HL-60 (cell line): Measurements from ENCODE around the gene PPP1R1B.
A peak's percentile ranks its signal among the peaks of the same experiment; 100 is the strongest.

Experiments used
- DNase-seq, 2 experiments: peaks; one replicate each; pipeline ENCODE4 v3.0.0-alpha.2; 2010 to 2020; ENCODE audit warnings: low read depth in 1 of 2, low spot score in 1 of 2
- H3K27ac ChIP-seq: fragments of 250-450 bp; sonication (Bioruptor Pico); replicated peaks from 2 replicates; pipeline ENCODE4 v1.5.1; 2020; ENCODE audit warnings: mild to moderate bottlenecking, moderate library complexity
- H3K27me3 ChIP-seq: fragments of 250-450 bp; sonication (Bioruptor Pico); 2 replicates; pipeline ENCODE4 v1.5.1; 2021; ENCODE audit warnings: mild to moderate bottlenecking, moderate library complexity; ENCODE audit not compliant: insufficient read depth, poor library complexity, severe bottlenecking
- H3K4me3 ChIP-seq: replicated peaks from 2 replicates; pipeline ENCODE4 v1.5.1; 2011; ENCODE audit warnings: mild to moderate bottlenecking, control low read depth, low read length; ENCODE audit not compliant: insufficient read depth
- GABPA ChIP-seq: IDR thresholded peaks from 2 replicates; pipeline ENCODE4 v1.6.1; 2012; ENCODE audit warnings: low read depth
- POLR2AphosphoS5 ChIP-seq: IDR thresholded peaks from 2 replicates; pipeline ENCODE4 v1.6.1; 2012; ENCODE audit warnings: low read depth
- SPI1 ChIP-seq: IDR thresholded peaks from 2 replicates; pipeline ENCODE4 v1.6.1; 2012; ENCODE audit warnings: low read depth, mild to moderate bottlenecking, borderline replicate concordance
- TF ChIP-seq, protein P1 (sequence below): IDR thresholded peaks from one replicate; pipeline ENCODE4 v1.5.1; 2011; ENCODE audit warnings: low read length, control low read depth, inconsistent platforms; ENCODE audit not compliant: insufficient read depth
- TF ChIP-seq, protein P2 (sequence below): IDR thresholded peaks from 2 replicates; pipeline ENCODE4 v1.6.1; 2012; ENCODE audit warnings: low read depth; ENCODE audit not compliant: insufficient replicate concordance

PPP1R1B gene

GRCh38 chr17:39674702-39675389 is 48.1 kb downstream of the PPP1R1B start:
- H3K27me3 ChIP-seq: peaks cover 11% of the 10 kb centered on the region
- TF ChIP-seq, protein P1, sequence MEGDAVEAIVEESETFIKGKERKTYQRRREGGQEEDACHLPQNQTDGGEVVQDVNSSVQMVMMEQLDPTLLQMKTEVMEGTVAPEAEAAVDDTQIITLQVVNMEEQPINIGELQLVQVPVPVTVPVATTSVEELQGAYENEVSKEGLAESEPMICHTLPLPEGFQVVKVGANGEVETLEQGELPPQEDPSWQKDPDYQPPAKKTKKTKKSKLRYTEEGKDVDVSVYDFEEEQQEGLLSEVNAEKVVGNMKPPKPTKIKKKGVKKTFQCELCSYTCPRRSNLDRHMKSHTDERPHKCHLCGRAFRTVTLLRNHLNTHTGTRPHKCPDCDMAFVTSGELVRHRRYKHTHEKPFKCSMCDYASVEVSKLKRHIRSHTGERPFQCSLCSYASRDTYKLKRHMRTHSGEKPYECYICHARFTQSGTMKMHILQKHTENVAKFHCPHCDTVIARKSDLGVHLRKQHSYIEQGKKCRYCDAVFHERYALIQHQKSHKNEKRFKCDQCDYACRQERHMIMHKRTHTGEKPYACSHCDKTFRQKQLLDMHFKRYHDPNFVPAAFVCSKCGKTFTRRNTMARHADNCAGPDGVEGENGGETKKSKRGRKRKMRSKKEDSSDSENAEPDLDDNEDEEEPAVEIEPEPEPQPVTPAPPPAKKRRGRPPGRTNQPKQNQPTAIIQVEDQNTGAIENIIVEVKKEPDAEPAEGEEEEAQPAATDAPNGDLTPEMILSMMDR: no peak
- TF ChIP-seq POLR2AphosphoS5 (no peak), GABPA (no peak), SPI1 (no peak)
- TF ChIP-seq, protein P2, sequence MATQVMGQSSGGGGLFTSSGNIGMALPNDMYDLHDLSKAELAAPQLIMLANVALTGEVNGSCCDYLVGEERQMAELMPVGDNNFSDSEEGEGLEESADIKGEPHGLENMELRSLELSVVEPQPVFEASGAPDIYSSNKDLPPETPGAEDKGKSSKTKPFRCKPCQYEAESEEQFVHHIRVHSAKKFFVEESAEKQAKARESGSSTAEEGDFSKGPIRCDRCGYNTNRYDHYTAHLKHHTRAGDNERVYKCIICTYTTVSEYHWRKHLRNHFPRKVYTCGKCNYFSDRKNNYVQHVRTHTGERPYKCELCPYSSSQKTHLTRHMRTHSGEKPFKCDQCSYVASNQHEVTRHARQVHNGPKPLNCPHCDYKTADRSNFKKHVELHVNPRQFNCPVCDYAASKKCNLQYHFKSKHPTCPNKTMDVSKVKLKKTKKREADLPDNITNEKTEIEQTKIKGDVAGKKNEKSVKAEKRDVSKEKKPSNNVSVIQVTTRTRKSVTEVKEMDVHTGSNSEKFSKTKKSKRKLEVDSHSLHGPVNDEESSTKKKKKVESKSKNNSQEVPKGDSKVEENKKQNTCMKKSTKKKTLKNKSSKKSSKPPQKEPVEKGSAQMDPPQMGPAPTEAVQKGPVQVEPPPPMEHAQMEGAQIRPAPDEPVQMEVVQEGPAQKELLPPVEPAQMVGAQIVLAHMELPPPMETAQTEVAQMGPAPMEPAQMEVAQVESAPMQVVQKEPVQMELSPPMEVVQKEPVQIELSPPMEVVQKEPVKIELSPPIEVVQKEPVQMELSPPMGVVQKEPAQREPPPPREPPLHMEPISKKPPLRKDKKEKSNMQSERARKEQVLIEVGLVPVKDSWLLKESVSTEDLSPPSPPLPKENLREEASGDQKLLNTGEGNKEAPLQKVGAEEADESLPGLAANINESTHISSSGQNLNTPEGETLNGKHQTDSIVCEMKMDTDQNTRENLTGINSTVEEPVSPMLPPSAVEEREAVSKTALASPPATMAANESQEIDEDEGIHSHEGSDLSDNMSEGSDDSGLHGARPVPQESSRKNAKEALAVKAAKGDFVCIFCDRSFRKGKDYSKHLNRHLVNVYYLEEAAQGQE: no peak
- no peak overlapping the region for H3K4me3 ChIP-seq
- no peak for DNase-seq
- no peak overlapping the region for H3K27ac ChIP-seq

- TF ChIP-seq POLR2AphosphoS5: no peak
- TF ChIP-seq, protein P1: no peak
- TF ChIP-seq, protein P2: no peak
- TF ChIP-seq GABPA: no peak
- no peak for TF ChIP-seq SPI1
- DNase-seq: no peak
- Histone ChIP-seq H3K27me3 (peaks cover 4% of the 10 kb centered on the region), H3K27ac (no peak overlapping the region), H3K4me3 (no peak overlapping the region)
Measured at GRCh38 chr17:39675390-39676082, 48.8 kb downstream of the PPP1R1B start.

GRCh38 chr17:39676198-39676819 is 49.6 kb downstream of the PPP1R1B start:
- H3K27ac ChIP-seq: no peak overlapping the region
- no peak overlapping the region for H3K4me3 ChIP-seq
- TF ChIP-seq, protein P2: no peak
- TF ChIP-seq, protein P1: no peak
- TF ChIP-seq GABPA (no peak), SPI1 (no peak), POLR2AphosphoS5 (no peak)
- peaks cover 2% of the 10 kb centered on the region for H3K27me3 ChIP-seq
- DNase-seq: peak; percentile 46 to 78
